HEK293 (cell line): ENCODE measurements around the gene PARK7.

ENCODE experiments used
- CTCF ChIA-PET: fragments of 350-600 bp; formaldehyde crosslinking; extraction: SDS; loops from one replicate; lab custom pipeline; 2021; ENCODE audit warnings: antibody characterized with exemption; lab: Yijun Ruan, JAX
- POLR2A ChIA-PET: fragments of 300-600 bp; formaldehyde crosslinking; extraction: SDS; loops from one replicate; lab custom pipeline; 2020; ENCODE audit warnings: antibody characterized with exemption, inconsistent platforms; lab: Yijun Ruan, JAX
- H3K27ac ChIP-seq: fragments of 200-500 bp; sonication (Bioruptor generic); 2 replicates; pipeline ENCODE4 v1.5.1; 2014; ENCODE audit warnings: low read depth, low read length, control low read depth, inconsistent platforms; ENCODE audit errors: extremely low read depth
- H3K36me3 ChIP-seq, 2 experiments: fragments of 200-500 bp in 1 of 2; sonication (Bioruptor generic) in 1 of 2; 1 replicate in 1 of 2; 2 replicates in 1 of 2; pipeline ENCODE4 v1.5.1; 2014 to 2017; ENCODE audit warnings: inconsistent platforms in 2 of 2, low read length in 2 of 2; ENCODE audit not compliant: control insufficient read depth in 2 of 2, insufficient read depth in 1 of 2
- H3K4me1 ChIP-seq: fragments of 200-500 bp; sonication (Bioruptor generic); 2 replicates; pipeline ENCODE4 v1.5.1; 2014; ENCODE audit warnings: mild to moderate bottlenecking, low read length, inconsistent platforms; ENCODE audit not compliant: control insufficient read depth, insufficient read depth
- H3K4me3 ChIP-seq: 2 replicates; pipeline ENCODE4 v1.5.1; 2011; ENCODE audit warnings: low read depth, mild to moderate bottlenecking, control low read depth, low read length, moderate library complexity
- H3K9me3 ChIP-seq: fragments of 200-500 bp; sonication (Bioruptor generic); 2 replicates; pipeline ENCODE4 v1.5.1; 2014; ENCODE audit warnings: low read depth, low read length, inconsistent platforms; ENCODE audit not compliant: control insufficient read depth, insufficient read depth
- KLF10 ChIP-seq: fragments of 450-650 bp; IDR thresholded peaks from 2 replicates; pipeline ENCODE4 v1.5.1; 2018; ENCODE audit warnings: missing biosample characterization, mild to moderate bottlenecking, missing genetic modification characterization
- MEIS1 ChIP-seq: sonication (generic); formaldehyde crosslinking; IDR thresholded peaks from 2 replicates; pipeline ENCODE4 v1.8.1; 2022; ENCODE audit warnings: missing genetic modification reagents, mild to moderate bottlenecking, borderline replicate concordance
- PRDM1 ChIP-seq: fragments of 450-650 bp; formaldehyde crosslinking; IDR thresholded peaks from 2 replicates; pipeline ENCODE4; 2016; ENCODE audit warnings: missing biosample characterization, missing genetic modification characterization
- TCF7L2 ChIP-seq: IDR thresholded peaks from 2 replicates; pipeline ENCODE4 v1.6.1; 2011; ENCODE audit warnings: low read depth, mild to moderate bottlenecking, inconsistent platforms, low read length, moderate library complexity, borderline replicate concordance
- ZNF155 ChIP-seq: fragments of 450-650 bp; formaldehyde crosslinking; IDR thresholded peaks from 2 replicates; pipeline ENCODE4 v1.5.1; 2016; ENCODE audit warnings: missing biosample characterization, missing genetic modification characterization
- ZNF174 ChIP-seq: fragments of 450-650 bp; formaldehyde crosslinking; IDR thresholded peaks from 2 replicates; pipeline ENCODE4 v1.5.0; 2017; ENCODE audit warnings: missing biosample characterization, mild to moderate bottlenecking, missing genetic modification characterization
- ZNF19 ChIP-seq: fragments of 450-650 bp; formaldehyde crosslinking; IDR thresholded peaks from 2 replicates; pipeline ENCODE4; 2016; ENCODE audit warnings: missing biosample characterization, missing genetic modification characterization, low read depth
- ZNF223 ChIP-seq: fragments of 450-650 bp; formaldehyde crosslinking; IDR thresholded peaks from 2 replicates; pipeline ENCODE4 v1.5.1; 2016; ENCODE audit warnings: missing biosample characterization, missing genetic modification characterization
- ZNF248 ChIP-seq: fragments of 450-650 bp; formaldehyde crosslinking; IDR thresholded peaks from 2 replicates; pipeline ENCODE4 v1.5.1; 2017; ENCODE audit warnings: missing biosample characterization, missing genetic modification characterization
- ZNF391 ChIP-seq: fragments of 450-650 bp; formaldehyde crosslinking; IDR thresholded peaks from 2 replicates; pipeline ENCODE4 v1.5.1; 2016; ENCODE audit warnings: low read depth, missing biosample characterization, missing genetic modification characterization, borderline replicate concordance
- ZNF404 ChIP-seq: fragments of 450-650 bp; formaldehyde crosslinking; IDR thresholded peaks from 2 replicates; pipeline ENCODE4 v1.5.1; 2017; ENCODE audit warnings: missing biosample characterization, missing genetic modification characterization
- ZNF544 ChIP-seq: fragments of 450-650 bp; formaldehyde crosslinking; IDR thresholded peaks from 2 replicates; pipeline ENCODE4 v1.5.0; 2017; ENCODE audit warnings: missing biosample characterization, missing genetic modification characterization
- ZNF555 ChIP-seq: fragments of 450-650 bp; formaldehyde crosslinking; conservative IDR thresholded peaks from 2 replicates; pipeline ENCODE4 v1.5.1; 2017; ENCODE audit warnings: missing biosample characterization, mild to moderate bottlenecking, missing genetic modification characterization, inconsistent platforms
- TF ChIP-seq, protein P1 (sequence below): fragments of 450-650 bp; formaldehyde crosslinking; IDR thresholded peaks from 2 replicates; pipeline ENCODE4 v1.5.1; 2017; ENCODE audit warnings: missing biosample characterization, missing genetic modification characterization
- TF ChIP-seq, protein P2 (sequence below): fragments of 450-650 bp; formaldehyde crosslinking; IDR thresholded peaks from 2 replicates; pipeline ENCODE4 v1.5.1; 2016; ENCODE audit warnings: missing biosample characterization, missing genetic modification characterization
- TF ChIP-seq, protein P3 (sequence below): fragments of 450-650 bp; formaldehyde crosslinking; IDR thresholded peaks from 2 replicates; pipeline ENCODE4 v1.5.1; 2016; ENCODE audit warnings: missing biosample characterization, missing genetic modification characterization, borderline replicate concordance
- TF ChIP-seq, protein P4 (sequence below): fragments of 450-650 bp; formaldehyde crosslinking; IDR thresholded peaks from 2 replicates; pipeline ENCODE4 v1.5.1; 2016; ENCODE audit warnings: missing biosample characterization, missing genetic modification characterization

Gene PARK7

DNA sequence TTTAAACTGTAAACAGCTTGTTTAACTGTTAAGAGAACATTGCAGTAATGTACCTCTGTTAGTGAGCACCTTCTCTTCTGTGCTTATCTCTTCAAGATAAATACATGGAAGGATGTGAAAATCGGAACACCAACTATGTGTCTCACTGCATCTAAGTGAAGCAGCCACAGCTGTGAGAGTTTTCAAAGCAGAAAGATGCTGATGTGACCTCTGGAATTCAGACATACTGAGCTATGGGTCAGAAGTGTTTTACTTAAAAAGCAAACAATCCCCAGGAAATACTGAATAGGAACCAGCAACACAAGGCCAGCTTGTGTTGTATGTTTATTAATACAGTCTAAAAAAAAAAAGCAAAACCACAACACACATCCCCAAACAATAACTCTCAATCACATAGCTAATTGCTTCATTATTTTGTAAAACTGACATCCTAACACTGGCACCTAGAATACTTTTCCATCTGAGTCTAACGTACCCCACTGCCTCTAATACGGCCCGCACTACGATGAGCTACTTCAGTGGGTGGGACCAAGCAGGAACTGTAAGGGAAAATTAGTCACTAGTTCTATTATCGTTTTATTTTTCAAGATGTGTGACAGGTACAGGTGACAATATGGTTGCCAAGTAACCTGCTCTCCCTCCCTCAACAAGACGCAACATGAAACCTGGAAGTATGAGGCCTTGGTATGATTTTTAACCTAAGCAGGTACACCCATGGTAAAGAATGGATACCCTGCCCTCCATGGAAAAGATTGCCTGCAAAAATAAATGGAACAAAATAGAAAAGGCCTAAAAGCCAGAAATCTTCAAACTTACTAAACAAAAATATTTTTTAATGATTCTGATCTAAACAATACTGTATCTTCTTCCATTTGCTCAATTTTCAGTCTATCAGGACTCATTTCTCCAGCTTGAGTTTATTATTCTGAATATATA lies 50.7 kb downstream of the PARK7 start:
- Histone ChIP-seq H3K9me3 (no peaks in the 10 kb centered on the region), H3K4me3 (no peak overlapping the region), H3K27ac (no peak overlapping the region), H3K36me3 (peaks cover 0 to 51% of the 10 kb centered on the region in 2 experiments; a peak in 2 of 3 replicates), H3K4me1 (peaks cover 21% of the 10 kb centered on the region)
- CTCF ChIA-PET, result interaction anchor here (0.6 to 10.6 kb wide), 4 partner anchors 28 to 302 kb away, joined by 3 to 169 read pairs (median 10); no protein-coding TSS in a partner anchor
- TF ChIP-seq, protein P1, sequence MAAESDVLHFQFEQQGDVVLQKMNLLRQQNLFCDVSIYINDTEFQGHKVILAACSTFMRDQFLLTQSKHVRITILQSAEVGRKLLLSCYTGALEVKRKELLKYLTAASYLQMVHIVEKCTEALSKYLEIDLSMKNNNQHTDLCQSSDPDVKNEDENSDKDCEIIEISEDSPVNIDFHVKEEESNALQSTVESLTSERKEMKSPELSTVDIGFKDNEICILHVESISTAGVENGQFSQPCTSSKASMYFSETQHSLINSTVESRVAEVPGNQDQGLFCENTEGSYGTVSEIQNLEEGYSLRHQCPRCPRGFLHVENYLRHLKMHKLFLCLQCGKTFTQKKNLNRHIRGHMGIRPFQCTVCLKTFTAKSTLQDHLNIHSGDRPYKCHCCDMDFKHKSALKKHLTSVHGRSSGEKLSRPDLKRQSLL (tag by site-specific recombination), result no peak
- TF ChIP-seq, protein P2, sequence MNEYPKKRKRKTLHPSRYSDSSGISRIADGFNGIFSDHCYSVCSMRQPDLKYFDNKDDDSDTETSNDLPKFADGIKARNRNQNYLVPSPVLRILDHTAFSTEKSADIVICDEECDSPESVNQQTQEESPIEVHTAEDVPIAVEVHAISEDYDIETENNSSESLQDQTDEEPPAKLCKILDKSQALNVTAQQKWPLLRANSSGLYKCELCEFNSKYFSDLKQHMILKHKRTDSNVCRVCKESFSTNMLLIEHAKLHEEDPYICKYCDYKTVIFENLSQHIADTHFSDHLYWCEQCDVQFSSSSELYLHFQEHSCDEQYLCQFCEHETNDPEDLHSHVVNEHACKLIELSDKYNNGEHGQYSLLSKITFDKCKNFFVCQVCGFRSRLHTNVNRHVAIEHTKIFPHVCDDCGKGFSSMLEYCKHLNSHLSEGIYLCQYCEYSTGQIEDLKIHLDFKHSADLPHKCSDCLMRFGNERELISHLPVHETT (tag by site-specific recombination), result no peak
- TF ChIP-seq, protein P3, sequence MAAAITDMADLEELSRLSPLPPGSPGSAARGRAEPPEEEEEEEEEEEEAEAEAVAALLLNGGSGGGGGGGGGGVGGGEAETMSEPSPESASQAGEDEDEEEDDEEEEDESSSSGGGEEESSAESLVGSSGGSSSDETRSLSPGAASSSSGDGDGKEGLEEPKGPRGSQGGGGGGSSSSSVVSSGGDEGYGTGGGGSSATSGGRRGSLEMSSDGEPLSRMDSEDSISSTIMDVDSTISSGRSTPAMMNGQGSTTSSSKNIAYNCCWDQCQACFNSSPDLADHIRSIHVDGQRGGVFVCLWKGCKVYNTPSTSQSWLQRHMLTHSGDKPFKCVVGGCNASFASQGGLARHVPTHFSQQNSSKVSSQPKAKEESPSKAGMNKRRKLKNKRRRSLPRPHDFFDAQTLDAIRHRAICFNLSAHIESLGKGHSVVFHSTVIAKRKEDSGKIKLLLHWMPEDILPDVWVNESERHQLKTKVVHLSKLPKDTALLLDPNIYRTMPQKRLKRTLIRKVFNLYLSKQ (tag by site-specific recombination), result no peak
- TF ChIP-seq TCF7L2, result no peak
- POLR2A ChIA-PET, result no interaction called here

DNA sequence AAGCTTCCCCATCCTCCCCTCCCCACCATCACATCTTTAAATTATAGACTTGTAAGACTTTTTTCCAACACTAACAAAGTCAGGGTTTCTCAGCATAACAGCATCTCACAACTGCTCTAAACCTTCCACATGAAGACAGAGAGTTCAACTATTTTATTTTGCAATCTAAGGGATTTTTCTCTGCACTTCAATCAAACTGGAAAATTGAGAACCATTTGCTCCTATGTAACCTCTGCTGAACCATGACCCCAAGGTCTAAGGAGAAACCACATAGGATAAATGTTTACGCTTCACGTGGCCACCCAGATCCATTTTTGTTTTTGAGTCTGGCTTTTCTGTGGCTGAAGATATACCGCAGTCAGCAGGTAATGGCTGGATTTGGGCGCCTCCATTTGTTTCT lies 51.4 kb downstream of the PARK7 start:
- TF ChIP-seq ZNF404 (no peak), ZNF19 (tag by site-specific recombination) (no peak), ZNF248 (tag by site-specific recombination) (no peak), ZNF223 (tag by site-specific recombination) (no peak), ZNF155 (tag by site-specific recombination) (no peak), ZNF544 (no peak), MEIS1 (no peak), ZNF555 (tag by site-specific recombination) (no peak), ZNF174 (tag by site-specific recombination) (no peak), PRDM1 (no peak), KLF10 (tag by site-specific recombination) (no peak), ZNF391 (tag by site-specific recombination) (no peak)
- TF ChIP-seq, protein P3 (tag by site-specific recombination), result no peak
- TF ChIP-seq, protein P4, sequence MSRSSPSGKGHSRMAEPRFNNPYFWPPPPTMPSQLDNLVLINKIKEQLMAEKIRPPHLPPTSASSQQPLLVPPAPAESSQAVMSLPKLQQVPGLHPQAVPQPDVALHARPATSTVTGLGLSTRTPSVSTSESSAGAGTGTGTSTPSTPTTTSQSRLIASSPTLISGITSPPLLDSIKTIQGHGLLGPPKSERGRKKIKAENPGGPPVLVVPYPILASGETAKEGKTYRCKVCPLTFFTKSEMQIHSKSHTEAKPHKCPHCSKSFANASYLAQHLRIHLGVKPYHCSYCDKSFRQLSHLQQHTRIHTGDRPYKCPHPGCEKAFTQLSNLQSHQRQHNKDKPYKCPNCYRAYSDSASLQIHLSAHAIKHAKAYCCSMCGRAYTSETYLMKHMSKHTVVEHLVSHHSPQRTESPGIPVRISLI (tag by site-specific recombination), result no peak
- ChIA-PET POLR2A (interaction anchor here (1.3 kb wide), 1 partner anchor 302 kb away, joined by 5 read pairs; no protein-coding TSS in a partner anchor), CTCF (interaction anchor here (2.2 to 10.6 kb wide), 2 partner anchors 38 to 301 kb away, joined by 15 to 169 read pairs; no protein-coding TSS in a partner anchor)
- Histone ChIP-seq H3K27ac (no peak overlapping the region), H3K36me3 (peaks cover 0 to 51% of the 10 kb centered on the region in 2 experiments; a peak in 2 of 3 replicates), H3K4me1 (peaks cover 28% of the 10 kb centered on the region), H3K9me3 (no peaks in the 10 kb centered on the region), H3K4me3 (no peak overlapping the region)
